C1 segment of cervical spinal cord (tissue), 14 donors: ENCODE results near the gene ZNF488.

Experiments
- DNase-seq, 14 donors: peaks; one replicate each; lab custom pipeline; 2025; lab: John Stamatoyannopoulos, UW

Gene ZNF488

GRCh38 chr10:47366731-47367460, 17.2 kb downstream of the ZNF488 start:
- DNase-seq: no peak

- DNase-seq: no peak
Measured at GRCh38 chr10:47366181-47366631, 17.9 kb downstream of the ZNF488 start.

GRCh38 chr10:47365431-47366180, 18.5 kb downstream of the ZNF488 start:
- DNase-seq: no peak

- DNase-seq: no peak
Measured at GRCh38 chr10:47364911-47365310, 19.2 kb downstream of the ZNF488 start.

- DNase-seq: no peak
Measured at GRCh38 chr10:47364366-47364765, 19.7 kb downstream of the ZNF488 start.

- DNase-seq: no peak
Measured at GRCh38 chr10:47363781-47364180, 20.3 kb downstream of the ZNF488 start.

- no peak for DNase-seq
Measured at GRCh38 chr10:47362199-47362598, 21.9 kb downstream of the ZNF488 start.

- DNase-seq: peak in 3 of 14 donors; percentile 25 to 32 (median 28)
Measured at GRCh38 chr10:47361293-47361692, 22.8 kb downstream of the ZNF488 start.

GRCh38 chr10:47360419-47361040, 23.6 kb downstream of the ZNF488 start:
- no peak for DNase-seq

GRCh38 chr10:47359626-47360418, 24.3 kb downstream of the ZNF488 start:
- no peak for DNase-seq

- no peak for DNase-seq
Measured at GRCh38 chr10:47359101-47359500, 25.0 kb downstream of the ZNF488 start.

- DNase-seq: peak in 1 of 14 donors; percentile 67
Measured at GRCh38 chr10:47358457-47358856, 25.6 kb downstream of the ZNF488 start.

GRCh38 chr10:47357911-47358310, 26.2 kb downstream of the ZNF488 start:
- no peak for DNase-seq

GRCh38 chr10:47357131-47357582, 26.9 kb downstream of the ZNF488 start:
- DNase-seq: no peak

GRCh38 chr10:47356708-47357107, 27.4 kb downstream of the ZNF488 start:
- no peak for DNase-seq

- DNase-seq: no peak
Measured at GRCh38 chr10:47354900-47355299, 29.2 kb downstream of the ZNF488 start.

- no peak for DNase-seq
Measured at GRCh38 chr10:47354165-47354564, 29.9 kb downstream of the ZNF488 start.

GRCh38 chr10:47353351-47353750, 30.7 kb downstream of the ZNF488 start:
- DNase-seq: no peak

- no peak for DNase-seq
Measured at GRCh38 chr10:47351899-47352815, 31.9 kb downstream of the ZNF488 start.
